CD14-positive monocyte (primary cell): ENCODE data around the gene ASB16. TPM values are rescaled to one million over a fixed set of nuclear protein-coding genes. Genes with fewer than 3 reads are reported as not detected.
A peak's percentile ranks its signal among the peaks of the same experiment; 100 is the strongest.

Experiments
- DNase-seq, 3 donors: peaks; one replicate each; pipeline ENCODE4 v3.0.0-alpha.2; 2011 to 2022
- H2AFZ ChIP-seq: 2 replicates; pipeline ENCODE4 v1.6.0; 2012; ENCODE audit warnings: mild to moderate bottlenecking, low read depth, low read length, inconsistent platforms; ENCODE audit not compliant: insufficient read depth, poor library complexity, severe bottlenecking
- H3K27ac ChIP-seq, 2 donors: 1 replicate in 1 of 2; 2 replicates in 1 of 2; pipeline ENCODE4 v1.5.1; 2012 to 2013; ENCODE audit warnings: low read length in 2 of 2, control low read depth in 1 of 2, inconsistent platforms in 1 of 2, low read depth in 1 of 2, mild to moderate bottlenecking in 1 of 2
- H3K27me3 ChIP-seq, 2 donors: one replicate each; pipeline versions ENCODE4 v1.6.0 to v1.6.1; 2011 to 2013; ENCODE audit warnings: low read length in 2 of 2; ENCODE audit not compliant: control insufficient read depth in 2 of 2, insufficient read depth in 2 of 2
- H3K36me3 ChIP-seq, 2 donors: replicated peaks in 1 of 2; 1 replicate in 1 of 2; 2 replicates in 1 of 2; pipeline versions ENCODE4 v1.5.1 to v1.6.1; 2012 to 2013; ENCODE audit warnings: low read length in 2 of 2, control low read depth in 1 of 2, inconsistent platforms in 1 of 2, mild to moderate bottlenecking in 1 of 2; ENCODE audit not compliant: insufficient read depth in 2 of 2, control insufficient read depth in 1 of 2
- H3K4me1 ChIP-seq, 2 donors: 1 replicate in 1 of 2; 2 replicates in 1 of 2; pipeline versions ENCODE4 v1.5.1 to v1.6.1; 2012 to 2013; ENCODE audit warnings: low read length in 2 of 2, control low read depth in 1 of 2, inconsistent platforms in 1 of 2, mild to moderate bottlenecking in 1 of 2, moderate library complexity in 1 of 2; ENCODE audit not compliant: insufficient read depth in 2 of 2, control insufficient read depth in 1 of 2
- H3K4me2 ChIP-seq: replicated peaks from 2 replicates; pipeline ENCODE3; 2012; ENCODE audit warnings: low read length, moderate library complexity, mild to moderate bottlenecking; ENCODE audit not compliant: poor library complexity, severe bottlenecking; ENCODE audit errors: extremely low read depth
- H3K4me3 ChIP-seq, 3 experiments: fragments of 200-600 bp in 1 of 3; sonication (generic) in 1 of 3; replicated peaks in 1 of 3; 1 replicate in 2 of 3; 2 replicates in 1 of 3; pipeline ENCODE4 v1.5.1; 2011 to 2013; ENCODE audit warnings: low read length in 3 of 3, mild to moderate bottlenecking in 3 of 3, control low read depth in 2 of 3, low read depth in 2 of 3, inconsistent platforms in 1 of 3, moderate library complexity in 1 of 3
- H3K79me2 ChIP-seq: 2 replicates; pipeline ENCODE4 v1.6.0; 2012; ENCODE audit warnings: mild to moderate bottlenecking, control low read depth, inconsistent platforms, low read length, moderate library complexity; ENCODE audit not compliant: insufficient read depth
- H3K9ac ChIP-seq: 2 replicates; pipeline ENCODE4 v1.6.0; 2017; ENCODE audit warnings: low read length, mild to moderate bottlenecking; ENCODE audit not compliant: insufficient read depth, poor library complexity, severe bottlenecking
- H3K9me3 ChIP-seq, 2 donors: replicated peaks in 1 of 2; 1 replicate in 1 of 2; 2 replicates in 1 of 2; pipeline versions ENCODE4 v1.5.1 to v1.6.1; 2012 to 2013; ENCODE audit warnings: low read length in 2 of 2, control low read depth in 1 of 2; ENCODE audit not compliant: control insufficient read depth in 1 of 2, insufficient read depth in 1 of 2
- H4K20me1 ChIP-seq: 2 replicates; pipeline ENCODE4 v1.6.0; 2012; ENCODE audit warnings: mild to moderate bottlenecking, low read length, control low read depth, moderate library complexity; ENCODE audit not compliant: insufficient read depth
- H3K27ac Mint-ChIP-seq, 7 donors: one replicate each; pipeline ENCODE4 v1.8.0; 2020; ENCODE audit warnings: mild to moderate bottlenecking in 7 of 7, mixed read lengths in 7 of 7, moderate library complexity in 6 of 7, inconsistent platforms in 2 of 7
- H3K27me3 Mint-ChIP-seq, 3 donors: one replicate each; pipeline ENCODE4 v1.8.0; 2021 to 2022; ENCODE audit warnings: low read depth in 3 of 3, mild to moderate bottlenecking in 3 of 3, mixed read lengths in 3 of 3, moderate library complexity in 3 of 3, inconsistent platforms in 1 of 3
- H3K36me3 Mint-ChIP-seq, 2 donors: one replicate each; pipeline ENCODE4 v1.8.0; 2020; ENCODE audit warnings: mixed read lengths in 2 of 2, inconsistent platforms in 1 of 2, mild to moderate bottlenecking in 1 of 2
- H3K4me1 Mint-ChIP-seq: one replicate; pipeline ENCODE4 v1.8.0; 2020; ENCODE audit warnings: mild to moderate bottlenecking, mixed read lengths
- H3K4me3 Mint-ChIP-seq, 2 donors: one replicate each; pipeline ENCODE4 v1.8.0; 2020; ENCODE audit warnings: mild to moderate bottlenecking in 2 of 2, mixed read lengths in 2 of 2, moderate library complexity in 1 of 2
- H3K9me3 Mint-ChIP-seq, 7 donors: one replicate each; pipeline ENCODE4 v1.8.0; 2020 to 2022; ENCODE audit warnings: mixed read lengths in 7 of 7, mild to moderate bottlenecking in 6 of 7, moderate library complexity in 6 of 7, inconsistent platforms in 2 of 7
- CTCF ChIP-seq: fragments of 200-600 bp; IDR thresholded peaks from one replicate; pipeline ENCODE4 v1.8.0; 2022; ENCODE audit warnings: antibody characterized with exemption, mild to moderate bottlenecking
- WGBS: methylation state at CpG from one replicate; pipeline ENCODE4 v1.1.5; 2013; ENCODE audit warnings: missing lambda C conversion rate; ENCODE audit not compliant: insufficient coverage; 5-methylcytosine and 5-hydroxymethylcytosine counted together
- intact Hi-C, 2 donors: fragments of 100-400 bp; cut with micrococcal nuclease; formaldehyde crosslinking; loops; one replicate each; pipeline versions ENCODE4 v1.15.0 to v1.15.1; 2023
- polyA plus RNA-seq, 3 donors: library from polyadenylated mRNA; depleted of rRNA in 1 of 3; unstranded in 2 of 3; stranded (reverse) in 1 of 3; fragments of 300-500 nt in 2 of 3; fragments of >200 nt in 1 of 3; fragmentation: Illumina TruSeq in 2 of 3; gene quantifications; 1 replicate in 2 of 3; 2 replicates in 1 of 3; pipeline ENCODE4 v1.2.3, GENCODE V29; 2012 to 2021

The ASB16 gene
- polyA plus RNA-seq, 3 donors = not detected

- Histone ChIP-seq H3K4me2 (no peak overlapping the region), H3K36me3 (peaks cover 45 to 51% of the 10 kb centered on the region in 2 donors), H4K20me1 (peaks cover 25% of the 10 kb centered on the region), H3K9me3 (no peaks in the 10 kb centered on the region), H3K4me3 (no peak overlapping the region), H3K79me2 (peaks cover 5% of the 10 kb centered on the region), H3K27ac (no peak overlapping the region), H3K4me1 (peaks cover 36 to 57% of the 10 kb centered on the region in 2 donors), H3K9ac (no peak overlapping the region), H2AFZ (no peak overlapping the region), H3K27me3 (no peaks in the 10 kb centered on the region)
- TF ChIP-seq CTCF = peak; percentile 6
- H3K4me1 Mint-ChIP-seq = peaks cover 53% of the 10 kb centered on the region
- no peaks in the 10 kb centered on the region for H3K27me3 Mint-ChIP-seq
- H3K4me3 Mint-ChIP-seq = no peak overlapping the region
- H3K27ac Mint-ChIP-seq = no peak overlapping the region
- no peaks in the 10 kb centered on the region for H3K9me3 Mint-ChIP-seq
- H3K36me3 Mint-ChIP-seq = peaks cover 36 to 57% of the 10 kb centered on the region in 2 donors
- DNase-seq = no peak
- intact Hi-C loops = no loop called here
- WGBS = no CpG with 5 or more reads among the region's 6 CpGs
Measured at GRCh38 chr17:44206825-44207155, 36.3 kb downstream of the ASB16 start.

- peaks cover 25% of the 10 kb centered on the region for H4K20me1 ChIP-seq
- no peak overlapping the region for H3K27ac Mint-ChIP-seq
- H3K9me3 Mint-ChIP-seq = no peaks in the 10 kb centered on the region
- peaks cover 36 to 57% of the 10 kb centered on the region in 2 donors for H3K4me1 ChIP-seq
- no peak for TF ChIP-seq CTCF
- no peaks in the 10 kb centered on the region for H3K9me3 ChIP-seq
- no peak overlapping the region for H3K4me2 ChIP-seq
- peaks cover 5% of the 10 kb centered on the region for H3K79me2 ChIP-seq
- no peak overlapping the region for H3K4me3 ChIP-seq
- no peak overlapping the region for H3K4me3 Mint-ChIP-seq
- no peak overlapping the region for H2AFZ ChIP-seq
- H3K36me3 ChIP-seq = peaks cover 45 to 54% of the 10 kb centered on the region in 2 donors
- peaks cover 36 to 62% of the 10 kb centered on the region in 2 donors for H3K36me3 Mint-ChIP-seq
- WGBS = 96% methylated on average over 11 of the region's 17 CpGs
- no peaks in the 10 kb centered on the region for H3K27me3 ChIP-seq
- peaks cover 51% of the 10 kb centered on the region for H3K4me1 Mint-ChIP-seq
- H3K27ac ChIP-seq = no peak overlapping the region
- intact Hi-C loops = no loop called here
- no peak overlapping the region for H3K9ac ChIP-seq
- no peaks in the 10 kb centered on the region for H3K27me3 Mint-ChIP-seq
- DNase-seq = no peak
Measured at GRCh38 chr17:44207319-44207718, 36.8 kb downstream of the ASB16 start.
